HEK293 (cell line): ENCODE results near the gene TBC1D30.

Experiments used
- CTCF ChIP-seq: fragments of 450-650 bp; formaldehyde crosslinking; IDR thresholded peaks from 2 replicates; pipeline ENCODE4 v1.5.1; 2016; ENCODE audit warnings: missing biosample characterization, missing genetic modification characterization
- REST ChIP-seq: fragments of 450-650 bp; formaldehyde crosslinking; IDR thresholded peaks from 2 replicates; pipeline ENCODE4 v1.5.1; 2016; ENCODE audit warnings: missing biosample characterization, missing genetic modification characterization
- ZFP41 ChIP-seq: fragments of 450-650 bp; formaldehyde crosslinking; IDR thresholded peaks from 2 replicates; pipeline ENCODE4 v1.5.1; 2016; ENCODE audit warnings: missing biosample characterization, missing genetic modification characterization, borderline replicate concordance
- ZNF10 ChIP-seq: fragments of 450-650 bp; formaldehyde crosslinking; IDR thresholded peaks from 2 replicates; pipeline ENCODE4 v1.5.1; 2017; ENCODE audit warnings: missing biosample characterization, missing genetic modification characterization
- ZNF138 ChIP-seq: fragments of 450-650 bp; formaldehyde crosslinking; IDR thresholded peaks from 2 replicates; pipeline ENCODE4 v1.5.1; 2016; ENCODE audit warnings: missing biosample characterization, missing genetic modification characterization, borderline replicate concordance
- ZNF274 ChIP-seq, 2 experiments: fragments of 200-500 bp in 1 of 2; fragments of 450-650 bp in 1 of 2; sonication (Bioruptor generic) in 1 of 2; formaldehyde crosslinking in 1 of 2; IDR thresholded peaks; 2 replicates each; pipeline versions ENCODE4 v1.5.1 to v1.6.1; 2014 to 2016; ENCODE audit warnings: borderline replicate concordance in 1 of 2, inconsistent platforms in 1 of 2, low read length in 1 of 2, missing biosample characterization in 1 of 2, missing genetic modification characterization in 1 of 2
- ZNF350 ChIP-seq: fragments of 450-650 bp; formaldehyde crosslinking; IDR thresholded peaks from 2 replicates; pipeline ENCODE4 v1.5.0; 2017; ENCODE audit warnings: missing biosample characterization, mild to moderate bottlenecking, missing genetic modification characterization
- ZNF362 ChIP-seq: fragments of 450-650 bp; formaldehyde crosslinking; IDR thresholded peaks from 2 replicates; pipeline ENCODE4 v1.5.1; 2016; ENCODE audit warnings: missing biosample characterization, missing genetic modification characterization
- ZNF560 ChIP-seq: fragments of 450-650 bp; formaldehyde crosslinking; IDR thresholded peaks from 2 replicates; pipeline ENCODE4 v1.5.1; 2017; ENCODE audit warnings: missing biosample characterization, missing genetic modification characterization, borderline replicate concordance
- ZNF621 ChIP-seq: fragments of 450-650 bp; formaldehyde crosslinking; IDR thresholded peaks from 2 replicates; pipeline ENCODE4 v1.5.1; 2017; ENCODE audit warnings: missing biosample characterization, missing genetic modification characterization
- ZNF830 ChIP-seq: fragments of 450-650 bp; IDR thresholded peaks from 2 replicates; pipeline ENCODE4 v1.5.0; 2018; ENCODE audit warnings: missing biosample characterization, missing genetic modification characterization, low read depth, mild to moderate bottlenecking, moderate library complexity

- no peak for TF ChIP-seq CTCF (tag by site-specific recombination)
- no peak for TF ChIP-seq ZNF830 (tag by site-specific recombination)
- no peak for TF ChIP-seq ZFP41
- no peak for TF ChIP-seq REST (tag by site-specific recombination)
- TF ChIP-seq ZNF350 (tag by site-specific recombination) = no peak
- no peak for TF ChIP-seq ZNF10 (tag by site-specific recombination)
- no peak for TF ChIP-seq ZNF362 (tag by site-specific recombination)
- no peak for TF ChIP-seq ZNF274 (IDR thresholded peaks at IDR 0.05; ENCODE audit: low read length)
- TF ChIP-seq ZNF274 (tag by site-specific recombination; IDR thresholded peaks at IDR 0.05; ENCODE audit: borderline replicate concordance) = no peak
- TF ChIP-seq ZNF621 (tag by site-specific recombination) = no peak
- TF ChIP-seq ZNF560 (tag by site-specific recombination) = no peak
- TF ChIP-seq ZNF138 (tag by site-specific recombination) = no peak
Observed at GRCh38 chr12:64825143-64826021, 935 bp downstream of the TBC1D30 start.
